GM12878 (cell line): ENCODE data around the gene PROM1. TPM values are rescaled to one million over a fixed set of nuclear protein-coding genes. Genes with fewer than 3 reads are reported as not detected.

Source experiments
- ATAC-seq: fragments of 200-7000 bp; cut with Tn5 transposase; 3 replicates; pipeline ENCODE4 v1.9.1; 2020; ENCODE audit warnings: mild to moderate bottlenecking, moderate library complexity
- BruUV-seq: library from RNA; stranded (reverse); fragments of 400-500 nt; replicated peaks from 2 replicates; lab custom pipeline; 2021; lab: Mats Ljungman, UMichigan
- CTCF ChIA-PET: fragments of 300-600 bp; sonication (Branson Sonifier 250); formaldehyde crosslinking; extraction: SDS; loops from one replicate; lab custom pipeline; 2021; ENCODE audit warnings: inconsistent platforms; lab: Yijun Ruan, JAX
- POLR2A ChIA-PET: fragments of 350-600 bp; formaldehyde crosslinking; extraction: SDS; loops from one replicate; lab custom pipeline; 2021; ENCODE audit warnings: inconsistent platforms; lab: Charles Lee
- RAD21 ChIA-PET: fragments of 300-600 bp; sonication (Branson Sonifier 250); formaldehyde crosslinking; loops from one replicate; lab custom pipeline; 2023; ENCODE audit warnings: antibody characterized with exemption; ENCODE audit not compliant: unreplicated experiment; lab: Charles Lee
- SMC1A ChIA-PET: fragments of 300-600 bp; sonication (Branson Sonifier 250); formaldehyde crosslinking; loops from one replicate; lab custom pipeline; 2023; ENCODE audit not compliant: unreplicated experiment, uncharacterized antibody; lab: Charles Lee
- DNase-seq: peaks from one replicate; pipeline ENCODE4 v3.0.0-alpha.2; 2011; ENCODE audit warnings: low read depth, low spot score
- FAIRE-seq: peaks from 3 replicates; lab custom pipeline; 2011; peaks lifted over from hg19 to GRCh38; lab: Jason Lieb, UNC
- H2AFZ ChIP-seq: 2 replicates; pipeline ENCODE4 v1.6.0; 2011; ENCODE audit warnings: low read depth, low read length, control low read depth; ENCODE audit not compliant: control insufficient read depth
- H3K27ac ChIP-seq: 2 replicates; pipeline ENCODE4 v1.5.1; 2011; ENCODE audit warnings: control low read depth; ENCODE audit not compliant: control insufficient read depth, insufficient read depth
- H3K27me3 ChIP-seq, 2 experiments: replicated peaks in 1 of 2; 2 replicates each; pipeline versions ENCODE4 v1.6.0 to v1.6.1; 2011; ENCODE audit warnings: low read length in 1 of 2; ENCODE audit not compliant: control insufficient read depth in 2 of 2, insufficient read depth in 2 of 2
- H3K36me3 ChIP-seq, 2 experiments: 2 replicates each; pipeline ENCODE4 v1.5.1; 2011; ENCODE audit warnings: low read length in 1 of 2; ENCODE audit not compliant: control insufficient read depth in 2 of 2, insufficient read depth in 2 of 2
- H3K4me1 ChIP-seq: 2 replicates; pipeline ENCODE4 v1.6.1; 2011; ENCODE audit warnings: mild to moderate bottlenecking, low read length, moderate library complexity, mixed read lengths; ENCODE audit not compliant: control insufficient read depth, insufficient read depth
- H3K4me2 ChIP-seq: 2 replicates; pipeline ENCODE4 v1.6.0; 2011; ENCODE audit warnings: control low read depth; ENCODE audit not compliant: control insufficient read depth, insufficient read depth
- H3K4me3 ChIP-seq: fragments of 200-600 bp; sonication (generic); 2 replicates; pipeline ENCODE4 v1.5.1; 2016
- H3K79me2 ChIP-seq: 2 replicates; pipeline ENCODE4 v1.6.0; 2011; ENCODE audit warnings: low read length; ENCODE audit not compliant: control insufficient read depth, insufficient read depth
- H3K9ac ChIP-seq: 2 replicates; pipeline ENCODE4 v1.8.0; 2011; ENCODE audit warnings: low read length, control low read depth, mixed read lengths; ENCODE audit not compliant: control insufficient read depth, insufficient read depth
- H3K9me3 ChIP-seq: replicated peaks from 3 replicates; pipeline ENCODE4 v1.5.1; 2011; ENCODE audit warnings: mild to moderate bottlenecking, low read length; ENCODE audit not compliant: control insufficient read depth, insufficient read depth
- H4K20me1 ChIP-seq: 2 replicates; pipeline ENCODE4 v1.6.0; 2011; ENCODE audit not compliant: control insufficient read depth, insufficient read depth
- CTCF ChIP-seq, 3 experiments: IDR thresholded peaks in 2 of 3; conservative IDR thresholded peaks in 1 of 3; 2 replicates each; pipeline ENCODE4 v1.5.1; 2011; ENCODE audit warnings: low read depth in 3 of 3, low read length in 3 of 3, mild to moderate bottlenecking in 3 of 3, control low read depth in 2 of 3, moderate library complexity in 2 of 3, inconsistent platforms in 1 of 3, mixed read lengths in 1 of 3; ENCODE audit not compliant: control insufficient read depth in 2 of 3, insufficient read depth in 1 of 3; ENCODE audit errors: extremely low read depth in 1 of 3
- HDAC2 ChIP-seq: fragments of 200-600 bp; sonication (generic); IDR thresholded peaks from 2 replicates; pipeline ENCODE4 v1.6.1; 2017
- NKRF ChIP-seq: fragments of 450-650 bp; conservative IDR thresholded peaks from 2 replicates; pipeline ENCODE4 v1.6.1; 2017; ENCODE audit warnings: mild to moderate bottlenecking, moderate library complexity
- NRF1 ChIP-seq: conservative IDR thresholded peaks from 2 replicates; pipeline ENCODE4 v1.6.1; 2011; ENCODE audit warnings: mild to moderate bottlenecking, low read depth, low read length, improper control_type of control experiment
- PBX3 ChIP-seq: IDR thresholded peaks from 2 replicates; pipeline ENCODE4 v1.6.1; 2011; ENCODE audit warnings: mild to moderate bottlenecking, low read depth, low read length, moderate library complexity; ENCODE audit not compliant: insufficient replicate concordance
- RB1 ChIP-seq: fragments of 450-650 bp; formaldehyde crosslinking; IDR thresholded peaks from 2 replicates; pipeline ENCODE4 v1.6.1; 2017; ENCODE audit warnings: mild to moderate bottlenecking, borderline replicate concordance
- SMC3 ChIP-seq: IDR thresholded peaks from 2 replicates; pipeline ENCODE4 v1.6.1; 2011; ENCODE audit warnings: low read length, improper control_type of control experiment, borderline replicate concordance
- TAF1 ChIP-seq: IDR thresholded peaks from 2 replicates; pipeline ENCODE4 v1.6.1; 2011; ENCODE audit warnings: mild to moderate bottlenecking, low read depth, low read length, borderline replicate concordance
- TARDBP ChIP-seq: IDR thresholded peaks from 2 replicates; pipeline ENCODE4 v1.6.1; 2016; ENCODE audit warnings: borderline replicate concordance
- WGBS: methylation state at CpG from one replicate; pipeline ENCODE4 v1.1.6; 2016; ENCODE audit warnings: low lambda C conversion rate; ENCODE audit not compliant: insufficient replicate concordance, insufficient coverage; ENCODE audit errors: missing lambda C conversion rate; 5-methylcytosine and 5-hydroxymethylcytosine counted together
- in situ Hi-C: fragments of 300-500 bp; cut with MboI; formaldehyde crosslinking; loops from 9 replicates; pipeline ENCODE4 v1.14.3; 2018; ENCODE audit warnings: mixed read lengths
- intact Hi-C: fragments of 100-400 bp; cut with micrococcal nuclease; formaldehyde crosslinking; loops from one replicate; pipeline ENCODE4 v1.14.2; 2022; ENCODE audit not compliant: unreplicated experiment
- polyA plus RNA-seq, 11 experiments: library from polyadenylated mRNA; depleted of rRNA in 4 of 11; unstranded in 6 of 11; stranded (reverse) in 5 of 11; fragments of >200 nt; fragmentation: Nextera tagmentation in 4 of 11; fragmentation: Illumina TruSeq in 1 of 11; extraction: Ambion mirVana in 4 of 11; extraction: Trizol in 1 of 11; gene quantifications; 1 replicate in 1 of 11; 2 replicates in 10 of 11; pipeline versions ENCODE4 v1.2.1 to v1.2.3, GENCODE V29; 2011 to 2016; ENCODE audit warnings: inconsistent platforms in 2 of 11, missing spikeins in 2 of 11, low read depth in 1 of 11
- total RNA-seq, 4 experiments: library from RNA; depleted of rRNA in 3 of 4; stranded (reverse); fragments of >200 nt in 3 of 4; fragmentation: Illumina TruSeq in 1 of 4; extraction: Trizol in 1 of 4; gene quantifications; 2 replicates each; pipeline versions ENCODE4 v1.2.1 to v1.2.3, GENCODE V29; 2013 to 2021

The PROM1 gene
- total and polyA plus RNA-seq, 10 of the 15 experiments (the other 5 are each of a cell fraction or from before 2014, with no cell fraction given), result 0.08 to 0.31 (median 0.18) TPM; not detected in 7

DNA sequence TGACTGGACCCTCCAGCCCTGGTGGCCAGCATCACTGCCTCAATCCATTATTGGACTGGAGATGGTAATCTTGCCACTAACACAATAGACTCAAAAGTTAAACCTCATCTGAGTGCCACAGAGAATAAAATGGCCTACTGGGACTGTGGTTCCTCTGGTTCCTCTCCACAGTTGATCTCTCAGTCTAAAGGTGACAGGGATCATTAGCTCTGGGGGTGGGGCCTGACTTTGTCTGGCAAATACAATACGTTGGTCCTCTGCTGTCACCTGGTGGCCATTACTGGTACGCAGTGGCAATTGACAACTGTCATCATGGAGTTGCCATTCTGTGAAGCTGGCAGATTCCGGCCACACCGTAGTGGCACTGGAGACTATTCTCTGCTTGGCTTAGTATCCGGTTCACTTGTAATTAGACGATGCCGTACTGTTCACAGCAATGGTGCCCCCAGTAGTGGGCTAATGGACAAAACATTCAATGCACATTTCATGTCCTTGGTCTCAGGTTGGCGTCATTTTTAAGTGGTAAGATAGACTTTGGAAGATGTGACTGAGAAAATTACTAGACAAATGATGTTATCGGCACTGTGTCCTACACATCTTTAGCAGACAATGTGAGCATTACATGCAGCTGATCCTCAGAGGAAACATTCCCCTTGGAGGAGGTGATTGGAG is 127.5 kb downstream of the PROM1 start (continued):
- peak; percentile 47 for TF ChIP-seq PBX3
- no peak for TF ChIP-seq TARDBP
- TF ChIP-seq TAF1, result no peak
- TF ChIP-seq SMC3, result peak; percentile 99
- TF ChIP-seq HDAC2, result no peak
- TF ChIP-seq NRF1, result no peak
- TF ChIP-seq NKRF, result no peak

- no peaks in the 10 kb centered on the region for H3K36me3 ChIP-seq
- ATAC-seq (no peak), FAIRE-seq (no peak), DNase-seq (no peak)
- no peak overlapping the region for H2AFZ ChIP-seq
- CTCF ChIA-PET, result interaction anchor here (0.6 to 6.1 kb wide), 35 partner anchors 9 to 719 kb away, joined by 3 to 194 read pairs (median 4); no protein-coding TSS in a partner anchor
- H3K27me3 ChIP-seq, result no peaks in the 10 kb centered on the region
- in situ Hi-C loops, result loop anchor here (5.0 to 25.0 kb wide), 3 partner anchors 71 to 718 kb away; no protein-coding TSS in a partner anchor
- RAD21 ChIA-PET, result interaction anchor here (0.7 to 6.1 kb wide), 26 partner anchors 8 to 476 kb away, joined by 3 to 142 read pairs (median 4); partner anchors contain the start of gene FAM200B
- no TSS peak for BruUV-seq
- no peak overlapping the region for H3K4me2 ChIP-seq
- H3K79me2 ChIP-seq, result no peaks in the 10 kb centered on the region
- H3K9ac ChIP-seq, result no peak overlapping the region
- H4K20me1 ChIP-seq, result no peaks in the 10 kb centered on the region
- WGBS, result 85% methylated on average over 3 of the region's 3 CpGs
- no peak overlapping the region for H3K4me3 ChIP-seq
- 0 out of 6 replicates have a peak, but pooled peaks of 1 of the 3 experiments have one; percentile 13 for TF ChIP-seq CTCF (IDR thresholded peaks at IDR 0.05 in 2 of 3, conservative IDR thresholded peaks at IDR 0.05 in 1 of 3; ENCODE audit: control insufficient read depth in 2 of 3, extremely low read depth in 1 of 3, insufficient read depth in 1 of 3, low read depth in 3 of 3, low read length in 3 of 3)
- TF ChIP-seq RB1, result no peak
- POLR2A ChIA-PET, result interaction anchor here (1.7 kb wide), 1 partner anchor 73 kb away, joined by 12 read pairs; no protein-coding TSS in a partner anchor
- intact Hi-C loops, result loop anchor here (1.0 to 2.0 kb wide), 6 partner anchors 45 to 476 kb away; no protein-coding TSS in a partner anchor
- SMC1A ChIA-PET, result interaction anchor here (0.8 to 5.9 kb wide), 29 partner anchors 13 to 476 kb away, joined by 3 to 179 read pairs (median 4); partner anchors contain the start of gene FAM200B
- no peak overlapping the region for H3K27ac ChIP-seq
- 0 out of 2 replicates have a peak, but pooled peaks cover 3% of the 10 kb centered on the region for H3K4me1 ChIP-seq
- H3K9me3 ChIP-seq, result no peaks in the 10 kb centered on the region; the same call in 2 of the 3 replicates
Observed at GRCh38 chr4:15955670-15956069, 128.2 kb downstream of the PROM1 start.
